Measurements from ENCODE around the gene FAR1. TPM values are rescaled to one million over a fixed set of nuclear protein-coding genes. Genes with fewer than 3 reads are reported as not detected.

FAR1 gene

Small RNAs within 50 kb of the gene (small RNA-seq; reads per million reads assigned to genes)
- gene AC013828.1 (not detected), gene RF00019 (not detected), gene RPL39P26 (not detected)
